Psoas muscle (tissue), 8 donors: Measurements from ENCODE around the gene GPR107. TPM values are rescaled to one million over a fixed set of nuclear protein-coding genes. Genes with fewer than 3 reads are reported as not detected.

ENCODE experiments used
- ATAC-seq, 4 donors: fragments of 200-7000 bp; cut with Tn5 transposase; one replicate each; pipeline ENCODE4 v1.9.1; 2020; ENCODE audit warnings: moderate library complexity in 3 of 4, mild to moderate bottlenecking in 2 of 4
- DNase-seq, 2 donors: peaks; one replicate each; pipeline ENCODE4 v3.0.0-alpha.2; 2020
- H3K27ac ChIP-seq: fragments of 200-600 bp; one replicate; pipeline ENCODE4 v1.8.0; 2022
- H3K27me3 ChIP-seq, 3 donors: fragments of 200-600 bp in 1 of 3; one replicate each; pipeline versions ENCODE4 v1.6.1 to v1.8.0; 2013 to 2022; ENCODE audit warnings: low read length in 2 of 3, mild to moderate bottlenecking in 2 of 3, moderate library complexity in 1 of 3; ENCODE audit not compliant: insufficient read depth in 3 of 3
- H3K36me3 ChIP-seq, 2 donors: fragments of 200-600 bp in 1 of 2; one replicate each; pipeline versions ENCODE4 v1.6.1 to v1.8.0; 2013 to 2022; ENCODE audit warnings: low read depth in 1 of 2, mild to moderate bottlenecking in 1 of 2, moderate library complexity in 1 of 2; ENCODE audit not compliant: insufficient read depth in 1 of 2
- H3K4me1 ChIP-seq: fragments of 200-600 bp; one replicate; pipeline ENCODE4 v1.8.0; 2022
- H3K4me3 ChIP-seq: fragments of 200-600 bp; one replicate; pipeline ENCODE4 v1.8.0; 2022; ENCODE audit warnings: mild to moderate bottlenecking
- H3K9me3 ChIP-seq: fragments of 200-600 bp; one replicate; pipeline ENCODE4 v1.8.0; 2022
- CTCF ChIP-seq: fragments of 200-600 bp; IDR thresholded peaks from one replicate; pipeline ENCODE4 v1.8.0; 2022; ENCODE audit warnings: antibody characterized with exemption
- WGBS, 3 donors: extraction: QIAGEN DNeasy Blood & Tissue Kit; methylation state at CpG; one replicate each; pipeline versions ENCODE4 v1.1.6 to v1.1.7; 2013; 5-methylcytosine and 5-hydroxymethylcytosine counted together
- intact Hi-C, 2 donors: fragments of 100-400 bp; cut with DNase I; formaldehyde crosslinking; loops; one replicate each; pipeline versions ENCODE4 v1.11.0 to v1.14.2; 2022
- polyA plus RNA-seq, 3 donors: library from polyadenylated mRNA; stranded (reverse); fragments of 200-250 nt; gene quantifications; one replicate each; pipeline ENCODE4 v1.2.3, GENCODE V29; 2013
- total RNA-seq, 4 donors: library from RNA; stranded (reverse); fragmentation: NEBNext Ultra II Directional in 2 of 4; extraction: Animal tissue kit (Norgen Biotek cat#: 25700) in 2 of 4; gene quantifications; one replicate each; pipeline versions ENCODE4 v1.2.1 to v1.2.4, GENCODE V29; 2021 to 2023
- donor health status: healthy with polysubstance abuse.
- donor health status: DM: no; HTN: no; CAD: no; lungs with moderate emphysema.
- donor health status: Bipolar disorder and iron deficiency.
- donor health status: healthy.
- donor health status: DM: yes; HTN: yes; CAD: no.
- donor health status: DM: no; HTN: no; CAD: no.
- donor health status: DM: no; HTN: no; CAD: no.
- donor health status: DM: yes; HTN: yes; CAD: no.

GPR107 gene
- total and polyA plus RNA-seq, 7 donors, result 8.9 to 28.1 (median 19.9) TPM

DNA sequence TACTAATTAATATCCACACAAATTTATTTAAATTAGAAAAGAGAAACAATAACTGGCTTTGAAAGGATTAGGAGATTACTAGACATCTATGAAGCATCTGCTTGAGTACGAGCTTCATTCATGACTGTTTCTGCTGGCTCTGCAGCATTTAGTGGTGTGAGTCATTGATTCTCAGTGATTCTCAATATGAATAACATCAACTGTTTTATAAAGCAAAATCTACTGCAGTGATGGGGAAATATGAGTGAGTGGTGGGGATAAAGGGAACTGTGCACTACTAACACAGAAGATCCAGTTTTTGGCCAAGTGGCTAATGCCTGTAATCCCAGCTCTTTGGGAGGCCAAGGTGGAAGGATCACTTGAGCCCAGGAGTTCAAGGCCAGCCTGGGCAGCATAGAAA, 19.1 kb upstream of the GPR107 start:
- no peak overlapping the region for H3K27ac ChIP-seq
- TF ChIP-seq CTCF, result no peak
- 67 to 84% (median 83%) methylated on average over 1 of the region's 1 CpG for WGBS, 3 donors
- H3K4me3 ChIP-seq, result no peak overlapping the region
- ATAC-seq (no peak), DNase-seq (no peak)
- H3K9me3 ChIP-seq, result no peaks in the 10 kb centered on the region
- H3K4me1 ChIP-seq, result peaks cover 37% of the 10 kb centered on the region
- no peaks in the 10 kb centered on the region for H3K36me3 ChIP-seq
- H3K27me3 ChIP-seq, result no peaks in the 10 kb centered on the region
- intact Hi-C loops, result no loop called here

GRCh38 chr9:130036099-130036498, 17.6 kb upstream of the GPR107 start:
- Histone ChIP-seq H3K4me3 (no peak overlapping the region), H3K27ac (no peak overlapping the region), H3K4me1 (peaks cover 27% of the 10 kb centered on the region), H3K9me3 (no peaks in the 10 kb centered on the region), H3K36me3 (no peaks in the 10 kb centered on the region), H3K27me3 (no peaks in the 10 kb centered on the region)
- intact Hi-C loops, result no loop called here
- DNase-seq (no peak), ATAC-seq (peak in 1 of 4 donors; percentile 49)
- TF ChIP-seq CTCF, result no peak

GRCh38 chr9:130039528-130040147, 14.1 kb upstream of the GPR107 start:
- Histone ChIP-seq H3K9me3 (no peaks in the 10 kb centered on the region), H3K4me3 (peak overlapping the region; percentile 17), H3K4me1 (peaks cover 18% of the 10 kb centered on the region), H3K27me3 (no peaks in the 10 kb centered on the region), H3K36me3 (no peaks in the 10 kb centered on the region), H3K27ac (no peak overlapping the region)
- intact Hi-C loops, result loop anchor here in 1 of 2 donors (10.0 kb wide), 1 partner anchor 75 kb away; no protein-coding TSS in a partner anchor
- ATAC-seq (no peak), DNase-seq (no peak)
- TF ChIP-seq CTCF, result no peak
- 88 to 94% (median 92%) methylated on average over 6 of the region's 6 CpGs for WGBS, 3 donors

- H3K9me3 ChIP-seq, result no peaks in the 10 kb centered on the region
- DNase-seq, result no peak
- ATAC-seq, result no peak
- peaks cover 15% of the 10 kb centered on the region for H3K4me1 ChIP-seq
- no peak for TF ChIP-seq CTCF
- peak overlapping the region; percentile 98 for H3K4me3 ChIP-seq
- intact Hi-C loops, result loop anchor here in 1 of 2 donors (10.0 kb wide), 1 partner anchor 76 kb away; no protein-coding TSS in a partner anchor
- peak overlapping the region; percentile 86 for H3K27ac ChIP-seq
- no peaks in the 10 kb centered on the region for H3K36me3 ChIP-seq
- H3K27me3 ChIP-seq, result no peaks in the 10 kb centered on the region
- 88 to 92% (median 91%) methylated on average over 7 of the region's 7 CpGs for WGBS, 3 donors
Measured at GRCh38 chr9:130040984-130041647, 12.6 kb upstream of the GPR107 start.
